ENCODE results near the gene CYB5A. TPM values are rescaled to one million over a fixed set of nuclear protein-coding genes. Genes with fewer than 3 reads are reported as not detected.

CYB5A gene
- total RNA-seq, 2 experiments from 2014 or later = 53.1 to 61.4 TPM

DNA sequence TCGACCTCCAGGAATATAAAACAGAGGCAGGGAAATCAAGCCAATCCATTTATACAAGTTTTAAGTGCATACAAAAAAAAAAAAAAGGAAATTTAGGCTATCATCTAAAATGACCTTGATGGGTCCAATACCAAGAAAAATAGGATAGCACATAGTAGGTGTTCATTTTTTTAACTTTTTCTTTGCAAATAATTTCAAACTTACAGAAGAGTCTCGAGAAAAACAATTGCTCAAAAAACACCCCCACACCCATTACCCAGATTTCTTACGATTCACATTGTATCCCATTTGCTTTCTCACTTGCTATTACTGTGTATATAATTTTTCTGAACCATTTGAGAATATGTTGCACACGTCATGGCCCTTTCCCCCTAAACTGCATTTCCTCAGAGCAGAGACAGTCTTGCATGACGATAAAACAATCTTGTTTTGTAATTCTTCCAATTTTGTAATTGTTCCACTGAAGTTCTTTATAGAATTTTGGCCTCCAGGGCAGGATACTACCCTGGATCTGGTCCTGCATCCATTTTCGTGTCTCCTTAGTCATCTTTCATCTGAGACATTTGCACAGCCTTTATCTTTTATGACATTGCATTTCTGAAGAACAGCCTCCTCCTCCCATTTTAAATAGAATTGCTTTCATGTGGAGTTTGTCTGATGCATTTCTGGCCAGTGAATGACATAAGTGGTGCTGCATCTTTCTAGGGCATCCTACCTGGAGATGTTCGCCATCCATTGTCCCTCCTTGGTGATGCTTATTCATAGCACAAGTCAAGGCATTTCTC lies 68.9 kb downstream of the CYB5A start:
- no peak for ATAC-seq
- no peaks in the 10 kb centered on the region for H3K36me3 Mint-ChIP-seq (ENCODE audit: low read depth)
- H3K27ac Mint-ChIP-seq = no peak overlapping the region
- H3K9me3 Mint-ChIP-seq (ENCODE audit: low read depth) = no peaks in the 10 kb centered on the region
- H3K4me3 Mint-ChIP-seq = no peak overlapping the region
- CTCF ChIA-PET = no interaction called here
- H3K4me1 Mint-ChIP-seq = no peaks in the 10 kb centered on the region
- H3K27me3 Mint-ChIP-seq = no peaks in the 10 kb centered on the region
- intact Hi-C loops (cut with DNase I, micrococcal nuclease) = no loop called here
- POLR2A ChIA-PET = no interaction called here
- DNase-seq = no peak

- Mint-ChIP-seq H3K27me3 (no peaks in the 10 kb centered on the region), H3K4me3 (no peak overlapping the region), H3K27ac (no peak overlapping the region), H3K4me1 (no peaks in the 10 kb centered on the region), H3K9me3 (ENCODE audit: low read depth) (no peaks in the 10 kb centered on the region), H3K36me3 (ENCODE audit: low read depth) (no peaks in the 10 kb centered on the region)
- POLR2A ChIA-PET = no interaction called here
- DNase-seq = no peak
- intact Hi-C loops (cut with DNase I, micrococcal nuclease) = no loop called here
- CTCF ChIA-PET = no interaction called here
- no peak for ATAC-seq
Observed at GRCh38 chr18:74221081-74221480, 70.7 kb downstream of the CYB5A start.

- H3K27me3 Mint-ChIP-seq = peaks cover 3% of the 10 kb centered on the region
- intact Hi-C loops (cut with DNase I, micrococcal nuclease) = no loop called here
- no peaks in the 10 kb centered on the region for H3K4me1 Mint-ChIP-seq
- no peak overlapping the region for H3K4me3 Mint-ChIP-seq
- DNase-seq (no peak), ATAC-seq (no peak)
- H3K27ac Mint-ChIP-seq = no peak overlapping the region
- H3K36me3 Mint-ChIP-seq (ENCODE audit: low read depth) = no peaks in the 10 kb centered on the region
- POLR2A ChIA-PET = no interaction called here
- no peaks in the 10 kb centered on the region for H3K9me3 Mint-ChIP-seq (ENCODE audit: low read depth)
- CTCF ChIA-PET = interaction anchor here (0.5 kb wide), 1 partner anchor 154 kb away, joined by 3 read pairs; no protein-coding TSS in a partner anchor
Observed at GRCh38 chr18:74219056-74219455, 72.7 kb downstream of the CYB5A start.

GRCh38 chr18:74217476-74218143 lies 74.2 kb downstream of the CYB5A start:
- H3K27ac Mint-ChIP-seq = no peak overlapping the region
- no peak for ATAC-seq

GRCh38 chr18:74216661-74217110 lies 75.1 kb downstream of the CYB5A start:
- CTCF ChIA-PET = no interaction called here
- POLR2A ChIA-PET = no interaction called here

More at GRCh38 chr18:74217476-74218143, 74.2 kb downstream of the CYB5A start:
- ChIA-PET CTCF (no interaction called here), POLR2A (no interaction called here)
- H3K27me3 Mint-ChIP-seq = peaks cover 6% of the 10 kb centered on the region
- H3K4me1 Mint-ChIP-seq = no peaks in the 10 kb centered on the region
- intact Hi-C loops (cut with DNase I, micrococcal nuclease) = no loop called here
- no peaks in the 10 kb centered on the region for H3K9me3 Mint-ChIP-seq (ENCODE audit: low read depth)
- DNase-seq = no peak
- no peak overlapping the region for H3K4me3 Mint-ChIP-seq
- H3K36me3 Mint-ChIP-seq (ENCODE audit: low read depth) = no peaks in the 10 kb centered on the region

DNA sequence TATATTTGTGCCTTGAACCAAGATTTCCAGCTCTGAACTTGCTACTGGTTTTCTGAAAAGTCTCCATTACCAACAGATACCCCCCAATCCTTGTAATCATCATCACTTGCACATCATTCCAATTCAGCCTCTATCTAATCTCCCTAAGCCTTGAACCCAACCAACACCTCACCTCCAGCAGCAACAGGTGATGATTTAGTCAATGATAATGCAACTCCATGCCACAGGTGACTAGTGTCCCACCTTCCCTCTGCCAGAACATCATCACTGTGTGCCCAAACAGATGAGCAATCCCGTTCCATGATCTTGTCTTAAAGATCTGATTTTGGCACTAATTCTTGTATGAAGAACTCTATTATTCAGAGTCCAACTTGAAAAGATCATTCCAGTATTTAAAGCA lies 75.9 kb downstream of the CYB5A start:
- DNase-seq = no peak
- ChIA-PET POLR2A (no interaction called here), CTCF (no interaction called here)
- Mint-ChIP-seq H3K36me3 (ENCODE audit: low read depth) (no peaks in the 10 kb centered on the region), H3K27me3 (peaks cover 9% of the 10 kb centered on the region), H3K9me3 (ENCODE audit: low read depth) (no peaks in the 10 kb centered on the region), H3K4me3 (no peak overlapping the region), H3K27ac (no peak overlapping the region), H3K4me1 (no peaks in the 10 kb centered on the region)
- no peak for ATAC-seq
- intact Hi-C loops (cut with DNase I, micrococcal nuclease) = no loop called here

More at GRCh38 chr18:74216661-74217110, 75.1 kb downstream of the CYB5A start:
- intact Hi-C loops (cut with DNase I, micrococcal nuclease) = no loop called here
- H3K27ac Mint-ChIP-seq = no peak overlapping the region
- no peaks in the 10 kb centered on the region for H3K36me3 Mint-ChIP-seq (ENCODE audit: low read depth)
- no peaks in the 10 kb centered on the region for H3K4me1 Mint-ChIP-seq
- H3K4me3 Mint-ChIP-seq = no peak overlapping the region
- ATAC-seq (no peak), DNase-seq (no peak)
- no peaks in the 10 kb centered on the region for H3K9me3 Mint-ChIP-seq (ENCODE audit: low read depth)
- H3K27me3 Mint-ChIP-seq = peaks cover 6% of the 10 kb centered on the region

- H3K36me3 Mint-ChIP-seq (ENCODE audit: low read depth) = no peaks in the 10 kb centered on the region
- ChIA-PET POLR2A (no interaction called here), CTCF (interaction anchor here (1.0 kb wide), 1 partner anchor 140 kb away, joined by 3 read pairs; no protein-coding TSS in a partner anchor)
- intact Hi-C loops (cut with DNase I, micrococcal nuclease) = no loop called here
- peaks cover 9% of the 10 kb centered on the region for H3K27me3 Mint-ChIP-seq
- no peak for DNase-seq
- no peak overlapping the region for H3K4me3 Mint-ChIP-seq
- H3K4me1 Mint-ChIP-seq = no peaks in the 10 kb centered on the region
- ATAC-seq = no peak
- H3K27ac Mint-ChIP-seq = no peak overlapping the region
- no peaks in the 10 kb centered on the region for H3K9me3 Mint-ChIP-seq (ENCODE audit: low read depth)
Observed at GRCh38 chr18:74213429-74213828, 78.3 kb downstream of the CYB5A start.

DNA sequence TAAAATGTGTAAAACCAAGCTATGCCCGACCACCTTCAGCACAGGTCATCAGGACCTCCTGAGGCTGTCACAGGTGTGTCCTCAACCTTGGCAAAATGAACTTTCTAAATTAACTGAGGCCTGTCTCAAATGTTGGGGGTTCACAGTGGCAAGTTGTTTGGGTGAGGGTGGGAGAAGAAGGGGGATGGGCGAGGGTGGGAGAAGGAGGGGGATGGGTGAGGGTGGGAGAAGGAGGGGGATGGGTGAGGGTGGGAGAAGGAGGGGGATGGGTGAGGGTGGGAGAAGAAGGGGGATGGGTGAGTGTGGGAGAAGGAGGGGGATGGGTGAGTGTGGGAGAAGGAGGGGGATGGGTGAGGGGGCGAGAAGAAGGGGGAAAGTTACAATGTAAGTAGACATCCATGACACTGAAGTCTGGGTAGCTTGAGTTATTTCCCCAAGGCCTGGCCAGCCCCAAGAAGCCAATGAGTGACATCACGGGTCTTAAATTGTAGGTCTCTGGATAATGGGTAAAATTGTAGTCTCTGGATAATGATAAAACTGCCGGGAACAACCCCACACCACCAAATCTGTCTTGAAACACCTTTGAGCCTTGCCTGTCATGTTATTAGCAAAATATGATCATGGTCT lies 87.1 kb downstream of the CYB5A start:
- no peaks in the 10 kb centered on the region for H3K9me3 Mint-ChIP-seq (ENCODE audit: low read depth)
- CTCF ChIA-PET = interaction anchor here (0.7 to 1.7 kb wide), 4 partner anchors 49 to 347 kb away, joined by 3 to 6 read pairs (median 3); no protein-coding TSS in a partner anchor
- intact Hi-C loops (cut with DNase I, micrococcal nuclease) = loop anchor here in 1 of 2 experiments (2.0 kb wide), 1 partner anchor 88 kb away; no protein-coding TSS in a partner anchor
- DNase-seq = peak; percentile 48
- no peaks in the 10 kb centered on the region for H3K4me1 Mint-ChIP-seq
- POLR2A ChIA-PET = no interaction called here
- H3K27me3 Mint-ChIP-seq = no peaks in the 10 kb centered on the region
- no peak overlapping the region for H3K4me3 Mint-ChIP-seq
- no peak for ATAC-seq
- no peak overlapping the region for H3K27ac Mint-ChIP-seq
- no peaks in the 10 kb centered on the region for H3K36me3 Mint-ChIP-seq (ENCODE audit: low read depth)

DNA sequence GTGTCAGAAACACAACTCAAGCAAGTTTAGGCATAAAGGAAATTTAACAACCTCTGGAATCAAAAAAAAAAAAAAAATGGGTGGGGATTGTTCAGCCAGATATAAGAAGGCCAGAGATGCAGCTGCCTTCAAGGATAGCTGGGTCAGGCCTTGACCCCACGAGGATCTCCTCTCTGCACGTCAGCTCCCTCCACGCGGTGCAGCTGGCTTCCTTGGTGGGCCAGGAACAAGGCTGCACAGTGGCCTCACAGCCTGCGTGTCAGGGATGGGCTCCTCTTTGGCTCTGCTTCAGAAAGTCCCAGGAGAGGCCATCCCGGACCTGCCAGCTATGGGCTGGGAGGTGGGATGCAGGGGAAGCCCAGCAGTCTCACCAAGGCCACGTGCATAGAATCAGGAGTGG lies 88.0 kb downstream of the CYB5A start:
- no peak for ATAC-seq
- intact Hi-C loops (cut with DNase I, micrococcal nuclease) = loop anchor here in 1 of 2 experiments (2.0 kb wide), 1 partner anchor 89 kb away; no protein-coding TSS in a partner anchor
- no peak overlapping the region for H3K27ac Mint-ChIP-seq
- ChIA-PET POLR2A (no interaction called here), CTCF (interaction anchor here (0.6 to 1.7 kb wide), 3 partner anchors 50 to 1213 kb away, joined by 3 to 6 read pairs (median 3); no protein-coding TSS in a partner anchor)
- no peaks in the 10 kb centered on the region for H3K4me1 Mint-ChIP-seq
- DNase-seq = no peak
- no peaks in the 10 kb centered on the region for H3K36me3 Mint-ChIP-seq (ENCODE audit: low read depth)
- no peaks in the 10 kb centered on the region for H3K9me3 Mint-ChIP-seq (ENCODE audit: low read depth)
- no peaks in the 10 kb centered on the region for H3K27me3 Mint-ChIP-seq
- no peak overlapping the region for H3K4me3 Mint-ChIP-seq

All from activated CD4-positive, alpha-beta T cell treated with anti-CD3 and anti-CD28 coated beads for 36 hours (primary cell).